Calu3 (cell line): ENCODE results near the gene OR2J2. TPM values are rescaled to one million over a fixed set of nuclear protein-coding genes. Genes with fewer than 3 reads are reported as not detected.
"Not testable (repeated sequence)": the region's sequence is repeated elsewhere in the genome, so short reads cannot be mapped to it uniquely, and the experiment has no call there.

Experiments
- BruUV-seq: library from RNA; stranded (reverse); fragments of 400-500 nt; replicated peaks from 2 replicates; lab custom pipeline; 2021; lab: Mats Ljungman, UMichigan
- CTCF ChIA-PET: fragments of 300-600 bp; sonication (Branson Sonifier 250); formaldehyde crosslinking; loops from one replicate; lab custom pipeline; 2022; ENCODE audit warnings: antibody characterized with exemption; lab: Charles Lee
- DNase-seq: peaks from one replicate; pipeline ENCODE4 v3.0.0; 2022
- H3K27ac Mint-ChIP-seq: one replicate; pipeline ENCODE4 v1.8.0; 2022; ENCODE audit warnings: mixed read lengths; ENCODE audit not compliant: unreplicated experiment
- H3K27me3 Mint-ChIP-seq: one replicate; pipeline ENCODE4 v1.8.0; 2022; ENCODE audit warnings: mixed read lengths; ENCODE audit not compliant: unreplicated experiment
- H3K36me3 Mint-ChIP-seq: one replicate; pipeline ENCODE4 v1.8.0; 2022; ENCODE audit warnings: mild to moderate bottlenecking, moderate library complexity, mixed read lengths; ENCODE audit not compliant: insufficient read depth, unreplicated experiment
- H3K4me1 Mint-ChIP-seq: one replicate; pipeline ENCODE4 v1.8.0; 2022; ENCODE audit warnings: mild to moderate bottlenecking, low read depth, mixed read lengths; ENCODE audit not compliant: unreplicated experiment
- H3K4me3 Mint-ChIP-seq: one replicate; pipeline ENCODE4 v1.8.0; 2022; ENCODE audit warnings: mild to moderate bottlenecking, low read depth, moderate library complexity, mixed read lengths; ENCODE audit not compliant: unreplicated experiment
- H3K9me3 Mint-ChIP-seq: one replicate; pipeline ENCODE4 v1.8.0; 2022; ENCODE audit warnings: low read depth, mixed read lengths; ENCODE audit not compliant: unreplicated experiment
- intact Hi-C: fragments of 100-400 bp; cut with micrococcal nuclease; formaldehyde crosslinking; loops from one replicate; pipeline ENCODE4 v1.10.0; 2022; ENCODE audit not compliant: unreplicated experiment
- total RNA-seq: library from RNA; stranded (reverse); gene quantifications from 2 replicates; pipeline ENCODE4 v1.2.3, GENCODE V29; 2022
- TF ChIP-seq, protein P1 (sequence below): fragments of 200-600 bp; IDR thresholded peaks from one replicate; pipeline ENCODE4 v1.8.0; 2022; ENCODE audit warnings: antibody characterized with exemption; ENCODE audit not compliant: unreplicated experiment

The OR2J2 gene
- total RNA-seq, 1 experiment from 2014 or later: not detected

DNA sequence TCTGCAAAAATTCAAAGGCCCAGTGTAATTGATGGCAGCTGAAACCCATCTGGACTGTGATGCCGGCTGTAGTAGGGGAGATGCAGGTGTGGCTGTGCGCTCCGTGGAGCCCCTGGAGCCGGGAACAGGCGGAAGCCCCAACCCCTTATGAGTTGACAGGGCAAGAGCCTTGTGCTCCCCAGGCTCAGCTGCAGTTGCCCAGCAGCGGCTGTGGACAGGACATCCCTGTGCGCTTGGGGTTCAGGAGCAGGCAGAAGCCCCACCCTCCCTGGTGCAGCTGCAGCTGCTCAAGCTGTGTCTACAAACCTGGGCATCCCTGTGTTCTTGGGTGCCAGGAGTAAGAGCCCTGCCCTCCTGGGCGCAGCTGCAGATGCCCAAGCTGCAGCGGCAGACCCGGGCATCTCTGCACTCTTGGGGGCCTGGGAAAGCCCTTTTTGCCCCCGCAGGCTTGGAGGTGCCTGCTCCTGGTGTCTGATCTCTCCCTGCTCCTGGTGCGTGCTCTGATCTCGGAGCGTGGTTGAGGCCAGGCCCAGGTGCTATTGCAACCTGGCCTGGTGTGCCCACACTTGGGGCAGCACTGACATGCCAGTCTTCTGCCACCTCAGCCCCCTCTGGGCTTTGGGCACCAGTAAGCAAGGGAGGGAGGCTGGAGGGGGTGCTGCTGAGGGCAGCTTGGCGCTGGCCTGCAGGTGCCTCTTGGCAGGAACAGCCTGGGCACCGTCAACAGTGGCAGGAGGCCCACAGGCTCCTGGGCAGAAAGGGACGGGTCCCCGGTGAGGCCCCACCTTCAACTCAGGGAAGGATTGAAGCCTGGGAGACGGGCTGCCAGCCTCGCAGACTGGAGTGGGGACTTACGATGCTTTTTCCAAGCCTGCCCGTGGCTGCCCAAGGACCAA lies 30.3 kb downstream of the OR2J2 start:
- CTCF ChIA-PET: no interaction called here
- intact Hi-C loops: no loop called here
- H3K4me3 Mint-ChIP-seq: no peak overlapping the region
- no peak overlapping the region for H3K27ac Mint-ChIP-seq
- no peaks in the 10 kb centered on the region for H3K27me3 Mint-ChIP-seq
- DNase-seq: no peak
- no peaks in the 10 kb centered on the region for H3K4me1 Mint-ChIP-seq
- no peaks in the 10 kb centered on the region for H3K36me3 Mint-ChIP-seq
- TF ChIP-seq, protein P1, sequence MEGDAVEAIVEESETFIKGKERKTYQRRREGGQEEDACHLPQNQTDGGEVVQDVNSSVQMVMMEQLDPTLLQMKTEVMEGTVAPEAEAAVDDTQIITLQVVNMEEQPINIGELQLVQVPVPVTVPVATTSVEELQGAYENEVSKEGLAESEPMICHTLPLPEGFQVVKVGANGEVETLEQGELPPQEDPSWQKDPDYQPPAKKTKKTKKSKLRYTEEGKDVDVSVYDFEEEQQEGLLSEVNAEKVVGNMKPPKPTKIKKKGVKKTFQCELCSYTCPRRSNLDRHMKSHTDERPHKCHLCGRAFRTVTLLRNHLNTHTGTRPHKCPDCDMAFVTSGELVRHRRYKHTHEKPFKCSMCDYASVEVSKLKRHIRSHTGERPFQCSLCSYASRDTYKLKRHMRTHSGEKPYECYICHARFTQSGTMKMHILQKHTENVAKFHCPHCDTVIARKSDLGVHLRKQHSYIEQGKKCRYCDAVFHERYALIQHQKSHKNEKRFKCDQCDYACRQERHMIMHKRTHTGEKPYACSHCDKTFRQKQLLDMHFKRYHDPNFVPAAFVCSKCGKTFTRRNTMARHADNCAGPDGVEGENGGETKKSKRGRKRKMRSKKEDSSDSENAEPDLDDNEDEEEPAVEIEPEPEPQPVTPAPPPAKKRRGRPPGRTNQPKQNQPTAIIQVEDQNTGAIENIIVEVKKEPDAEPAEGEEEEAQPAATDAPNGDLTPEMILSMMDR: no peak
- H3K9me3 Mint-ChIP-seq: no peaks in the 10 kb centered on the region
- no TSS peak for BruUV-seq

DNA sequence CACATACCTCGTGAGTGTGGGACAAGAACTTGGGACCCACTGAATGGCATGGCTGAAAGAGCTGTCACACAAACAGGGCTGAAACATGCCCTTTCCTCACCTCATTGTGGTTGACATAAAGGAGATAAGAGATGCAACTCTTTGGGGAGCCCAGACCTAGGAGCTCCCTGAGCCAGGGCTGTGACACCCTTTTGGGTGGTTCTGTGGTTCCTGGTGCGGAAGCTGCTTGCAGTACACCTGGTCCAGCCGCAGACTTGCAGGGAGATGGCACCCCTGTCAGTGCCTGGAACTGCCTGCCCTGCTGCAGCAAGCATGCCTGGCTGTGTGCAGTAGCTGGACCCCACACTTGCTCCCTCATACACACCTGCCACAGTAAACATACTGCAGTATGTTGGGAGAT lies 31.3 kb downstream of the OR2J2 start:
- no peak for DNase-seq
- H3K27me3 Mint-ChIP-seq: no peaks in the 10 kb centered on the region
- no peaks in the 10 kb centered on the region for H3K36me3 Mint-ChIP-seq
- no peak overlapping the region for H3K4me3 Mint-ChIP-seq
- BruUV-seq: no TSS peak
- no peaks in the 10 kb centered on the region for H3K9me3 Mint-ChIP-seq
- CTCF ChIA-PET: no interaction called here
- H3K27ac Mint-ChIP-seq: no peak overlapping the region
- intact Hi-C loops: no loop called here
- TF ChIP-seq, protein P1: no peak
- no peaks in the 10 kb centered on the region for H3K4me1 Mint-ChIP-seq

- H3K4me1 Mint-ChIP-seq: no peaks in the 10 kb centered on the region
- no TSS peak for BruUV-seq
- DNase-seq: no peak
- H3K27ac Mint-ChIP-seq: no peak overlapping the region
- no peaks in the 10 kb centered on the region for H3K36me3 Mint-ChIP-seq
- no peaks in the 10 kb centered on the region for H3K27me3 Mint-ChIP-seq
- TF ChIP-seq, protein P1: no peak
- intact Hi-C loops: no loop called here
- CTCF ChIA-PET: no interaction called here
- peaks cover 7% of the 10 kb centered on the region for H3K9me3 Mint-ChIP-seq
- no peak overlapping the region for H3K4me3 Mint-ChIP-seq
Observed at GRCh38 chr6:29211488-29211887, 40.8 kb downstream of the OR2J2 start.

DNA sequence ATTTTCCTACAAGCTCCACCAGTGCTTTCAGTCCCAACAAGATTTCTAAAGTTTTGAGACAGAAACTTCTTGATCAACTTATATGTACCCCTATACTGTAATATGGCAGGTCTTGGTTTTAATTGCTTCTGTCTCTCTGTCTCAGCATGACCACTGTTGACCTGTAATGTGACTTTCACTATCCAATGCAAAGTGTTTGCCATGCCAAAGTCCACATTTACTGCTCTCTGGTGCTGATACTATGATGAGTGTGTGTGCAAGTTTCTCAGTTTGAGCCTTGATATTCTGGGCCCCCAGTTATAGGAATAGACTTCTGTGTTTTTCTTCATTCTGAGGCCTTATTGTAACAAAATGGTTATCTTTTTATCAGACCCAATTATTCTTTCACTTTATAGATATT lies 45.8 kb downstream of the OR2J2 start:
- Mint-ChIP-seq H3K4me1 (no peaks in the 10 kb centered on the region), H3K4me3 (no peak overlapping the region), H3K27me3 (no peaks in the 10 kb centered on the region), H3K27ac (no peak overlapping the region), H3K36me3 (no peaks in the 10 kb centered on the region), H3K9me3 (peaks cover 10% of the 10 kb centered on the region)
- BruUV-seq: no TSS peak
- intact Hi-C loops: no loop called here
- DNase-seq: no peak
- CTCF ChIA-PET: no interaction called here
- TF ChIP-seq, protein P1: no peak

GRCh38 chr6:29217242-29217641 lies 46.5 kb downstream of the OR2J2 start:
- H3K4me3 Mint-ChIP-seq, H3K4me1 Mint-ChIP-seq, BruUV-seq, H3K36me3 Mint-ChIP-seq, H3K27me3 Mint-ChIP-seq, DNase-seq, H3K27ac Mint-ChIP-seq, CTCF ChIA-PET, intact Hi-C loops: not testable (repeated sequence)
- H3K9me3 Mint-ChIP-seq: peaks cover 10% of the 10 kb centered on the region

DNA sequence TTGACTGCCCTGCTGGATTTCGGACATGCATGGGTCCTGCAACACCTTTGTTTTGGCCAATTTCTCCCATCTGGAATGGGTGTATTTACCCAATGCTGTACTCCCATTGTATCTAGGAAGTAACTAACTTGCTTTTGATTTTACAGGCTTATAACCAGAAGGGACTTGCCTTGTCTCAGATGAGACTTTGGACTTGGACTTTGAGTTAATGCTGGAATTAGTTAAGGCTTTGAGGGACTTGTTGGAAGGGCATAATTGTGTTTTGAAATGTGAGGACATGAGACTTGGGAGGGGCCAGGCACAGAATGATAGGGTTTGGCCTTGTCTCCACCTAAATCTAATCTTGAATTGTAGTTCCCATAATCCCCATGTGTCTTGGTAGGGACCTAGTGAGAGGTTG lies 47.3 kb downstream of the OR2J2 start:
- H3K27me3 Mint-ChIP-seq, DNase-seq, CTCF ChIA-PET, H3K27ac Mint-ChIP-seq, H3K4me1 Mint-ChIP-seq, intact Hi-C loops, H3K9me3 Mint-ChIP-seq, H3K36me3 Mint-ChIP-seq, H3K4me3 Mint-ChIP-seq, BruUV-seq: not testable (repeated sequence)
